Osteoblast (primary cell): ENCODE measurements around the gene ADCY3. TPM values are rescaled to one million over a fixed set of nuclear protein-coding genes. Genes with fewer than 3 reads are reported as not detected.
A peak's percentile ranks its signal among the peaks of the same experiment; 100 is the strongest.

ENCODE experiments used
- DNase-seq: peaks from one replicate; pipeline ENCODE4 v3.0.0; 2011; ENCODE audit warnings: low spot score, mixed read lengths; ENCODE audit not compliant: insufficient read length; ENCODE audit errors: missing footprints
- H2AFZ ChIP-seq: 2 replicates; pipeline ENCODE4 v1.6.0; 2011; ENCODE audit warnings: mild to moderate bottlenecking, low read length
- H3K27ac ChIP-seq: 2 replicates; pipeline ENCODE4 v1.5.1; 2011; ENCODE audit warnings: mild to moderate bottlenecking, low read depth, low read length, moderate library complexity
- H3K27me3 ChIP-seq: 2 replicates; pipeline ENCODE4 v1.6.0; 2012; ENCODE audit warnings: mild to moderate bottlenecking, control low read depth, inconsistent platforms, low read length, moderate library complexity; ENCODE audit not compliant: insufficient read depth
- H3K36me3 ChIP-seq: 2 replicates; pipeline ENCODE4 v1.5.1; 2011; ENCODE audit warnings: mild to moderate bottlenecking, low read length, control low read depth, moderate library complexity; ENCODE audit not compliant: insufficient read depth
- H3K4me1 ChIP-seq: 2 replicates; pipeline ENCODE4 v1.5.1; 2011; ENCODE audit warnings: mild to moderate bottlenecking, low read length, control low read depth, moderate library complexity; ENCODE audit not compliant: insufficient read depth
- H3K4me2 ChIP-seq: 2 replicates; pipeline ENCODE4 v1.6.0; 2011; ENCODE audit warnings: mild to moderate bottlenecking, low read length; ENCODE audit not compliant: insufficient read depth
- H3K4me3 ChIP-seq: fragments of 200-600 bp; sonication (generic); 3 replicates; pipeline ENCODE4 v1.5.1; 2012; ENCODE audit warnings: mild to moderate bottlenecking, low read length, inconsistent platforms; ENCODE audit not compliant: insufficient read depth
- H3K79me2 ChIP-seq: 2 replicates; pipeline ENCODE4 v1.6.0; 2012; ENCODE audit warnings: mild to moderate bottlenecking, low read length, control low read depth, inconsistent platforms; ENCODE audit not compliant: insufficient read depth
- H3K9me3 ChIP-seq: 2 replicates; pipeline ENCODE4 v1.5.1; 2011; ENCODE audit warnings: low read depth, low read length, control low read depth
- H4K20me1 ChIP-seq: 2 replicates; pipeline ENCODE4 v1.6.0; 2012; ENCODE audit warnings: mild to moderate bottlenecking, low read length, control low read depth; ENCODE audit not compliant: insufficient read depth
- small RNA-seq: library from RNA; depleted of rRNA; stranded (forward); fragments of <200 nt; gene quantifications from one replicate; pipeline ENCODE3, GENCODE V24; 2012
- total RNA-seq: library from RNA; depleted of rRNA; stranded (reverse); fragments of >200 nt; gene quantifications from 2 replicates; pipeline ENCODE4 v1.2.3, GENCODE V29; 2012
- TF ChIP-seq, protein P1 (sequence below): IDR thresholded peaks from 2 replicates; pipeline ENCODE4 v1.5.1; 2011; ENCODE audit warnings: mild to moderate bottlenecking, low read depth, low read length, moderate library complexity; ENCODE audit errors: extremely low read depth

Gene ADCY3
- total RNA-seq, 1 donor, result 47.4 TPM

- Histone ChIP-seq H3K27me3 (no peaks in the 10 kb centered on the region), H2AFZ (no peak overlapping the region), H3K36me3 (no peaks in the 10 kb centered on the region), H3K79me2 (no peaks in the 10 kb centered on the region), H3K9me3 (no peaks in the 10 kb centered on the region), H4K20me1 (no peaks in the 10 kb centered on the region), H3K4me2 (no peak overlapping the region), H3K4me3 (no peak overlapping the region), H3K4me1 (no peaks in the 10 kb centered on the region), H3K27ac (no peak overlapping the region)
- DNase-seq, result no peak
- TF ChIP-seq, protein P1, sequence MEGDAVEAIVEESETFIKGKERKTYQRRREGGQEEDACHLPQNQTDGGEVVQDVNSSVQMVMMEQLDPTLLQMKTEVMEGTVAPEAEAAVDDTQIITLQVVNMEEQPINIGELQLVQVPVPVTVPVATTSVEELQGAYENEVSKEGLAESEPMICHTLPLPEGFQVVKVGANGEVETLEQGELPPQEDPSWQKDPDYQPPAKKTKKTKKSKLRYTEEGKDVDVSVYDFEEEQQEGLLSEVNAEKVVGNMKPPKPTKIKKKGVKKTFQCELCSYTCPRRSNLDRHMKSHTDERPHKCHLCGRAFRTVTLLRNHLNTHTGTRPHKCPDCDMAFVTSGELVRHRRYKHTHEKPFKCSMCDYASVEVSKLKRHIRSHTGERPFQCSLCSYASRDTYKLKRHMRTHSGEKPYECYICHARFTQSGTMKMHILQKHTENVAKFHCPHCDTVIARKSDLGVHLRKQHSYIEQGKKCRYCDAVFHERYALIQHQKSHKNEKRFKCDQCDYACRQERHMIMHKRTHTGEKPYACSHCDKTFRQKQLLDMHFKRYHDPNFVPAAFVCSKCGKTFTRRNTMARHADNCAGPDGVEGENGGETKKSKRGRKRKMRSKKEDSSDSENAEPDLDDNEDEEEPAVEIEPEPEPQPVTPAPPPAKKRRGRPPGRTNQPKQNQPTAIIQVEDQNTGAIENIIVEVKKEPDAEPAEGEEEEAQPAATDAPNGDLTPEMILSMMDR, result no peak
Observed at GRCh38 chr2:24779116-24779515, 140.9 kb downstream of the ADCY3 start.

GRCh38 chr2:24774373-24774772 is 145.7 kb downstream of the ADCY3 start:
- H3K9me3 ChIP-seq, result no peaks in the 10 kb centered on the region
- H4K20me1 ChIP-seq, result no peaks in the 10 kb centered on the region
- DNase-seq, result no peak
- H3K4me3 ChIP-seq, result no peak overlapping the region
- no peaks in the 10 kb centered on the region for H3K79me2 ChIP-seq
- TF ChIP-seq, protein P1, result no peak
- H3K4me2 ChIP-seq, result no peak overlapping the region
- no peaks in the 10 kb centered on the region for H3K4me1 ChIP-seq
- no peak overlapping the region for H3K27ac ChIP-seq
- no peaks in the 10 kb centered on the region for H3K27me3 ChIP-seq
- peaks cover 3% of the 10 kb centered on the region for H3K36me3 ChIP-seq
- H2AFZ ChIP-seq, result no peak overlapping the region

DNA sequence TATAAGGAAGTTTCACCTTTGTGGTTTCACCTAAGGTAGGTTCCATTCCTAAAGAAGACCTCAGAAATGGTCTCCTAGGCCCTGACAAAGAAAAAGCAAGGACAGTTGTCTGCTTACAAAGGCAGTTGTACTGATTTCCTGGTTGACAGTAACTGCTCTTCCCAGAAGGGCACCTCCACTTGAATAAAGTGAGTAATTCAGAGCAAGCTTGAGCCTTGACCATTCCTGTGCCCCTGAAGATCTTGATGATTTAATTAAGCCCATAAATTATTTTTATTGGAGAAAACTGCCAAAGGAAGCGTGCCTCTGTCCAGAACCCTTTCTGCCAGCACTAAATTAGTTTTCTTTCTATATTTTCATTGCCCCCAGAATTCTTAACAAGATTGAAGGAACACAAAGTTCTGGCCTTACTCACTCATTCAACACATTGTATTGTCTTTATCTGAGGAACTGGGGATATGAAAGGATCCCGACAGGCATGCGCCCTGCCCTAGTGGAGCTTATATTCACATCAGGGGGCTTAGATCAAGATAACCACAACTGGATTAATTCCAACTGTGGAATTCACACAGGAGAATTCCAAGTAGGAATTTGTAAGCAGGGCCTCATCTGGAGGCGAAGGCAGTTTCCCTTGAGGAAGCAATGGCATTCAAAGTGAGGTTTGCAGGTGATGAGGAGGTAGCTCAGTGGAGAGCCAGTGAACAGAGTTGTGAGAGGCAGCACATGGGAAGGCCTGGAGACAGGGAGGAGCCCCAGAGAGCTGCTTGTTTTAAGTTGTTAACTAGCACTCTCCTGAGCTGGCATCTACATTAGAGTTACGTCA is 148.1 kb downstream of the ADCY3 start:
- peak; percentile 36 for DNase-seq
- Histone ChIP-seq H3K4me3 (no peak overlapping the region), H3K36me3 (peaks cover 3% of the 10 kb centered on the region), H3K27ac (no peak overlapping the region), H3K4me1 (no peaks in the 10 kb centered on the region), H3K27me3 (no peaks in the 10 kb centered on the region), H2AFZ (no peak overlapping the region), H3K79me2 (no peaks in the 10 kb centered on the region), H3K4me2 (no peak overlapping the region), H3K9me3 (no peaks in the 10 kb centered on the region), H4K20me1 (no peaks in the 10 kb centered on the region)
- TF ChIP-seq, protein P1, result no peak

GRCh38 chr2:24771061-24771460 is 149.0 kb downstream of the ADCY3 start:
- Histone ChIP-seq H3K4me2 (no peak overlapping the region), H3K9me3 (no peaks in the 10 kb centered on the region), H3K36me3 (peaks cover 3% of the 10 kb centered on the region), H4K20me1 (no peaks in the 10 kb centered on the region), H3K27ac (no peak overlapping the region), H3K27me3 (no peaks in the 10 kb centered on the region), H3K79me2 (no peaks in the 10 kb centered on the region), H3K4me3 (no peak overlapping the region), H3K4me1 (no peaks in the 10 kb centered on the region), H2AFZ (no peak overlapping the region)
- DNase-seq, result no peak
- TF ChIP-seq, protein P1, result no peak

Small RNA genes lying within 50 kb of the gene (small RNA-seq; reads per million reads assigned to genes)
- gene AC013267.1, result not detected
- not detected for gene RF00016

Other genes with a start within 250 kb of the ADCY3 start
- 21.5 and 25.0 TPM in 2 replicates for gene PTRHD1, start 126.8 kb downstream of the ADCY3 start, total RNA-seq
- gene CENPO, start 126.8 kb downstream of the ADCY3 start, total RNA-seq, result 8.0 and 9.1 TPM in 2 replicates
- gene DNAJC27, start 51.7 kb upstream of the ADCY3 start, total RNA-seq, result 7.7 and 8.7 TPM in 2 replicates
- gene EFR3B, start 121.8 kb upstream of the ADCY3 start, total RNA-seq, result 0.72 and 0.88 TPM in 2 replicates
- 0.59 and 2.2 TPM in 2 replicates for gene POMC, start 248.3 kb upstream of the ADCY3 start, total RNA-seq